KMS-11 (cell line): ENCODE measurements around the gene SOD3.

Experiments used
- H2AFZ ChIP-seq: fragments of 200-600 bp; sonication (generic); 2 replicates; pipeline ENCODE4 v1.6.1; 2016; ENCODE audit warnings: antibody characterized with exemption, mixed run types, low read depth
- H3K27ac ChIP-seq: fragments of 200-600 bp; sonication (generic); 2 replicates; pipeline ENCODE4 v1.6.1; 2016; ENCODE audit warnings: mild to moderate bottlenecking, mixed run types
- H3K27me3 ChIP-seq: fragments of 200-600 bp; sonication (generic); 2 replicates; pipeline ENCODE4 v1.6.1; 2017; ENCODE audit warnings: mild to moderate bottlenecking, low read depth, mixed run types, moderate library complexity; ENCODE audit not compliant: insufficient read depth
- H3K36me3 ChIP-seq: fragments of 200-600 bp; sonication (generic); 2 replicates; pipeline ENCODE4 v1.6.1; 2017; ENCODE audit warnings: mild to moderate bottlenecking, mixed run types; ENCODE audit not compliant: insufficient read depth
- H3K4me1 ChIP-seq: fragments of 200-600 bp; sonication (generic); 2 replicates; pipeline ENCODE4 v1.6.1; 2016; ENCODE audit warnings: mild to moderate bottlenecking, low read depth, mixed run types; ENCODE audit not compliant: poor library complexity, severe bottlenecking
- H3K4me2 ChIP-seq: fragments of 200-600 bp; sonication (generic); 2 replicates; pipeline ENCODE4 v1.7.0; 2016; ENCODE audit warnings: mild to moderate bottlenecking, mixed run types
- H3K4me3 ChIP-seq: fragments of 200-600 bp; sonication (generic); IDR thresholded peaks from 2 replicates; pipeline ENCODE4 v1.6.1; 2017; ENCODE audit warnings: low read depth, low read length, mixed read lengths; ENCODE audit not compliant: insufficient read depth
- H3K79me2 ChIP-seq: fragments of 200-600 bp; sonication (generic); 2 replicates; pipeline ENCODE4 v1.6.1; 2016; ENCODE audit warnings: low read depth, mixed run types; ENCODE audit not compliant: insufficient read depth
- H3K9ac ChIP-seq: fragments of 200-600 bp; sonication (generic); 2 replicates; pipeline ENCODE4 v1.6.1; 2016; ENCODE audit warnings: mild to moderate bottlenecking, mixed run types
- H4K20me1 ChIP-seq: fragments of 200-600 bp; sonication (generic); 2 replicates; pipeline ENCODE4 v1.6.1; 2016; ENCODE audit warnings: mild to moderate bottlenecking, mixed run types; ENCODE audit not compliant: insufficient read depth
- CTCF ChIP-seq: fragments of 200-600 bp; sonication (generic); conservative IDR thresholded peaks from 2 replicates; pipeline ENCODE4 v1.6.1; 2017; ENCODE audit warnings: low read depth, mild to moderate bottlenecking, antibody characterized with exemption, low read length, moderate library complexity, mixed read lengths

Gene SOD3, protein sequence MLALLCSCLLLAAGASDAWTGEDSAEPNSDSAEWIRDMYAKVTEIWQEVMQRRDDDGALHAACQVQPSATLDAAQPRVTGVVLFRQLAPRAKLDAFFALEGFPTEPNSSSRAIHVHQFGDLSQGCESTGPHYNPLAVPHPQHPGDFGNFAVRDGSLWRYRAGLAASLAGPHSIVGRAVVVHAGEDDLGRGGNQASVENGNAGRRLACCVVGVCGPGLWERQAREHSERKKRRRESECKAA

GRCh38 chr4:24794916-24795665, at the start of gene SOD3:
Gene SOD3 (plus strand): TSS chr4:24795573. CDS start chr4:24799522, 3,949 bp downstream.
- H3K27ac ChIP-seq, result no peak within 1 kb of the TSS
- no peak within 1 kb of the TSS for H3K4me2 ChIP-seq
- H3K9ac ChIP-seq, result no peak within 1 kb of the TSS
- no peak within 1 kb of the TSS for H3K4me3 ChIP-seq
- no peaks in the 10 kb centered on the region for H3K79me2 ChIP-seq
- no peak for TF ChIP-seq CTCF
- no peaks in the 10 kb centered on the region for H3K4me1 ChIP-seq
- no peaks in the 10 kb centered on the region for H3K27me3 ChIP-seq
- no peaks in the 10 kb centered on the region for H3K36me3 ChIP-seq
- H4K20me1 ChIP-seq, result no peaks in the 10 kb centered on the region
- no peak within 1 kb of the TSS for H2AFZ ChIP-seq

DNA sequence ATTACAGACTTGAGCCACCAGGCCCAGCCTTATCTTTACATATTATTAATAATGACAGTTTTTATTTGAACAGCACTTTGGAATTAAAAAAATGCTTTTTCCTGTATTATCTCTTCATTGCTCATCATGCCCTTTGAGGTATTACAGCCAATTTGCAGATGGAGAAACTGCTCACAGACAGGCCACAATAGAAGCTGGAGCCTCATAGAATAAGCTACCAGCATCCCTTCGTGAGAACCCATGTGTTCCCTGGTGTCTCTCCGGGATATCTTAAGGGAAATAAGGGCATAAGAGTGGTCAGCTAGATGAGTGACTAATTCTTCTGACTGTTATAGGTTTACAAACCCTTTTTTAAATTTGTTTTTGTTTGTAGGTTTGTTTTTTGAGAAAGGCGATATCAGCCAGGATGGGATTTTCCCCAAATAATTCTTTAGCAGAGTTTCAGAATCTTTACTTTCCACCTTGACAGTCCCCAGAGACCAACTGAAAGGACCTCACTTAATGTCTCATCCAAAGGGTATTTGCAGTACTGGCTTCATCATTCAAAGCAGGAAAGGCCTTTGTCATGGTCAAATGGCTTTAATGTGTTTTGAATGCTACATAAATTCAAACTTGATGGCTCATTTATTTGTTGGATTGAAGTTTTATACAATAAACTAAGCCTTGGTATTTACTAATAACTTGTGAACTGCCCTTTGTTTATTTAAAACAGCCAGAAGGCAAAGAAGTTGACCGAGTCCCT, 48.0 kb upstream of the SOD3 start:
- H3K4me1 ChIP-seq, result no peaks in the 10 kb centered on the region
- H3K79me2 ChIP-seq, result no peaks in the 10 kb centered on the region
- H3K27me3 ChIP-seq, result no peaks in the 10 kb centered on the region
- H3K27ac ChIP-seq, result no peak overlapping the region
- no peaks in the 10 kb centered on the region for H3K36me3 ChIP-seq
- no peak overlapping the region for H3K9ac ChIP-seq
- no peak overlapping the region for H3K4me3 ChIP-seq
- TF ChIP-seq CTCF, result no peak
- no peak overlapping the region for H2AFZ ChIP-seq
- no peak overlapping the region for H3K4me2 ChIP-seq
- no peaks in the 10 kb centered on the region for H4K20me1 ChIP-seq

DNA sequence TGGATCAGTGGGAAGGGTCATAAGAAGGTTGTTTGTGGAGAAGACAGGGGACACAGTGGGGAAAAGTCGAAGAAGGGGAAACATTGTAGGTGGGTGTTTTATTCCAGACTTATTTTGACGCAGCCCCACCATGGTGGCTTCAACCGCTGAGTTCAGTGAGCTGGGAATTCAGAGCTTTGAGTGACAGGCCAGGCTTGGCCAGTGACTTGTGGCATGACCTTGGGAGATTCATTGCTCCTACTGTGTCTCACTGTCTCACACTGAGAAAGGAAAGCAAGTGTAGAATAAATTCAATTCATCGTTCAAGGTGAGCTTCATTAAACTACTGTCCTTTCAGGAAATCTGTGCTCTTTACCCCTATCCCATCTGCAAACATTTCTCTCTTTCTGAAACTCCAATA, 47.4 kb upstream of the SOD3 start:
- H3K9ac ChIP-seq, result no peak overlapping the region
- H3K79me2 ChIP-seq, result no peaks in the 10 kb centered on the region
- no peak overlapping the region for H2AFZ ChIP-seq
- H3K27me3 ChIP-seq, result no peaks in the 10 kb centered on the region
- no peaks in the 10 kb centered on the region for H3K36me3 ChIP-seq
- H3K27ac ChIP-seq, result no peak overlapping the region
- H3K4me1 ChIP-seq, result no peaks in the 10 kb centered on the region
- H3K4me2 ChIP-seq, result no peak overlapping the region
- no peak for TF ChIP-seq CTCF
- no peak overlapping the region for H3K4me3 ChIP-seq
- no peaks in the 10 kb centered on the region for H4K20me1 ChIP-seq

- no peaks in the 10 kb centered on the region for H3K27me3 ChIP-seq
- no peaks in the 10 kb centered on the region for H3K79me2 ChIP-seq
- no peaks in the 10 kb centered on the region for H4K20me1 ChIP-seq
- H3K27ac ChIP-seq, result no peak overlapping the region
- no peak overlapping the region for H3K9ac ChIP-seq
- H2AFZ ChIP-seq, result no peak overlapping the region
- no peaks in the 10 kb centered on the region for H3K4me1 ChIP-seq
- no peak overlapping the region for H3K4me2 ChIP-seq
- no peak for TF ChIP-seq CTCF
- no peaks in the 10 kb centered on the region for H3K36me3 ChIP-seq
- no peak overlapping the region for H3K4me3 ChIP-seq
Observed at GRCh38 chr4:24748758-24749350, 46.5 kb upstream of the SOD3 start.
